ENCODE measurements around the gene SEC63. TPM values are rescaled to one million over a fixed set of nuclear protein-coding genes. Genes with fewer than 3 reads are reported as not detected.
"Not testable (repeated sequence)": the region's sequence is repeated elsewhere in the genome, so short reads cannot be mapped to it uniquely, and the experiment has no call there.

SEC63 gene
- total RNA-seq, 1 experiment from 2014 or later, result 97.6 TPM

GRCh38 chr6:108001696-108002231, 43.8 kb upstream of the SEC63 start:
- H3K27me3 Mint-ChIP-seq (ENCODE audit: low read depth), result no peaks in the 10 kb centered on the region; the same call in none of the 2 replicates
- peaks cover 10% of the 10 kb centered on the region for H3K9me3 Mint-ChIP-seq
- ChIA-PET CTCF (interaction anchor here (0.9 kb wide), 1 partner anchor 48 kb away, joined by 3 read pairs; no protein-coding TSS in a partner anchor), POLR2A (no interaction called here)
- H3K4me3 Mint-ChIP-seq, result no peak overlapping the region
- H3K4me1 Mint-ChIP-seq, result peaks cover 29% of the 10 kb centered on the region
- ATAC-seq, result no peak
- TF ChIP-seq ZNF219 (CRISPR knock-in tag; IDR thresholded peaks at IDR 0.05; ENCODE audit: borderline replicate concordance) (no peak), CTCF (IDR thresholded peaks at IDR 0.05) (no peak), ZBTB43 (CRISPR knock-in tag; IDR thresholded peaks at IDR 0.05) (no peak), NFATC4 (CRISPR knock-in tag; IDR thresholded peaks at IDR 0.05) (no peak), ZNF121 (CRISPR knock-in tag; IDR thresholded peaks at IDR 0.05) (no peak), TEAD1 (CRISPR knock-in tag; IDR thresholded peaks at IDR 0.05) (no peak), AR (CRISPR knock-in tag; IDR thresholded peaks at IDR 0.05) (no peak), EMX1 (CRISPR knock-in tag; IDR thresholded peaks at IDR 0.05) (no peak), CDX4 (CRISPR knock-in tag; IDR thresholded peaks at IDR 0.05; ENCODE audit: borderline replicate concordance) (no peak), ELF4 (CRISPR knock-in tag; IDR thresholded peaks at IDR 0.05; ENCODE audit: low read depth) (no peak), FOXK1 (CRISPR knock-in tag; IDR thresholded peaks at IDR 0.05) (no peak), KAT7 (CRISPR knock-in tag; IDR thresholded peaks at IDR 0.05; ENCODE audit: borderline replicate concordance) (no peak), MLX (CRISPR knock-in tag; IDR thresholded peaks at IDR 0.05) (no peak), ZNF416 (CRISPR knock-in tag; IDR thresholded peaks at IDR 0.05) (no peak), ETV6 (CRISPR knock-in tag; IDR thresholded peaks at IDR 0.05) (no peak), E2F1 (CRISPR knock-in tag; IDR thresholded peaks at IDR 0.05) (no peak), NFE2L1 (CRISPR knock-in tag; IDR thresholded peaks at IDR 0.05) (no peak), SMAD4 (CRISPR knock-in tag; IDR thresholded peaks at IDR 0.05) (no peak), NR2C2 (CRISPR knock-in tag; IDR thresholded peaks at IDR 0.05) (no peak)
- DNase-seq (ENCODE audit: low spot score), result no peak
- H3K27ac Mint-ChIP-seq, result no peak overlapping the region
- H3K36me3 Mint-ChIP-seq, result no peaks in the 10 kb centered on the region

GRCh38 chr6:108000259-108000658, 42.3 kb upstream of the SEC63 start:
- POLR2A ChIA-PET; H3K9me3 Mint-ChIP-seq; CTCF ChIA-PET; ATAC-seq; H3K4me3 Mint-ChIP-seq; DNase-seq (ENCODE audit: low spot score); H3K36me3 Mint-ChIP-seq; H3K27ac Mint-ChIP-seq; H3K27me3 Mint-ChIP-seq (ENCODE audit: low read depth): not testable (repeated sequence)
- H3K4me1 Mint-ChIP-seq, result peaks cover 29% of the 10 kb centered on the region
